ENCODE results near the gene FGFR4.

The FGFR4 gene

DNA sequence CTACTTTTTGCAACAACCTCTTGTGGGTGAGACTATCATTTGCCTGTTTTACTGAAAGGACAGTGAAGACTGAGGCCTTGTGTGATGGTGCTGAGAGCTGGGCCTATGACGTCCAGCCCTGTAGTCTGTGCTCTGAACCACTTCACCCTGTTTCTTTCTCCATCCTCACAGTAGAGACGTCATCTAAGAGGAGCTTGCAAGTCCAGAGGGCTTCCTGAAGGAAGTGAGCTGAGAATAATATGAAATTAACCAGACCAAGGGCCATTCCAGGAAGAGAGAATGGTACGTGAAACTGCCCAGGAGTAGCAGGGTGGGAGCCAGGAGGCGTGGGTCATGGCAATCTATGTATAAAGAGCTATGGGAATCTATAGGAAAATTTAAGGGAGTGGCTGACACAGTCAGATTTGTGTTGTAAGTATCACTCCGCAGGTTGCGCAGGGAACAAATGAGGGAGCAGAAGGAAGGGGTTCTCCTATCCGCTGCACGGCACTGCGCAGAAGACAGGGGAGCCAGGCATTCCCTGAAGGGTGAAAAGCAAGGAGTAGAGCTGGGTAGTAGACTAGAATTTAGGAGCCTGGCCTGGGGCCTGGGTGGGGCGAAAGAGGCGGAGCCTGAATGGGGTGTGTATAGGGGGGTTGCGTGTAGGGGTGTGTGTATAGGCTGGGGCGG lies 596 bp upstream of the FGFR4 start:
- peak overlapping the region; percentile 17; the same call in 1 of the 2 replicates for H3K4me3 ChIP-seq (ENCODE audit: low read length)
- no peak overlapping the region for H3K27ac ChIP-seq (ENCODE audit: low read length)
- peak overlapping the region; percentile 36; the same call in 1 of the 2 replicates for H3K9ac ChIP-seq (ENCODE audit: low read depth, low read length)
- H3K9me3 ChIP-seq (ENCODE audit: insufficient read depth, low read depth, low read length): no peaks in the 10 kb centered on the region
- peaks cover 10% of the 10 kb centered on the region for H3K36me3 ChIP-seq (ENCODE audit: insufficient read depth, low read depth, low read length)
- no peaks in the 10 kb centered on the region for H3K27me3 ChIP-seq (ENCODE audit: insufficient read depth, low read length)
- peaks cover 4% of the 10 kb centered on the region; the same call in 1 of the 2 replicates for H3K4me1 ChIP-seq (ENCODE audit: insufficient read depth, low read length)

DNA sequence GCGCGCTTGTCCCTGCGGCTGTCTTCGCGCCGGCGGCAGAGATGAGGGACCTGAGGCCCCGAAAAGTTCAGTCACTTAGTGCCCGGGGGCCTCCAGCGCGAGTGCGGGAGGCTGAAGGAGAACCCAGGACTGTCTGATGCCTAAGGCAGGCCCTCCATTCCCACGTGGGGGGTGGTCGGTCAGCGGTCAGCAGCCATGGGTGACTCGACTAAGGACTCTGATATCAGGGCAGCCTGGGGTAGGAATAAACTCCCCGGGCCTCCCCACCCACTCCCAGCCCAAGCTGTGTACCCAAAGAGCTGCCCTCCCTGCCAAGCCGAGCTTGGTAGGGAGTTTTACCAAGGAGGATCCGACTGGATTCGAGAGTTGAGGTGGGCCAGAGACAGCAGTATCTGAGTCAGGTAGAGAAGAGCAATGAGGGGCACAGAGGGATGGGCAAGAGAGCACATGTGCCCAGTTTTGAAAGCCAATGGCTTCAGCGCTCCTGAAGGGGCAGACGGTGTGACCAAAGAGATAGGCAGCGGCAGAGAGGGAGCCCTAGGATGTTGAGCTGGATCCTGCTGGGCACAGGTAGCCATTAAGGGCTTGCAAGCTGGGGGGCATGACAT lies 787 bp downstream of the FGFR4 start:
- Histone ChIP-seq H3K27me3 (ENCODE audit: insufficient read depth, low read length) (no peaks in the 10 kb centered on the region), H3K4me1 (ENCODE audit: insufficient read depth, low read length) (peaks cover 4% of the 10 kb centered on the region; the same call in 1 of the 2 replicates), H3K9ac (ENCODE audit: low read depth, low read length) (peak overlapping the region; percentile 84), H3K4me3 (ENCODE audit: low read length) (peak overlapping the region; percentile 84), H3K9me3 (ENCODE audit: insufficient read depth, low read depth, low read length) (no peaks in the 10 kb centered on the region), H3K36me3 (ENCODE audit: insufficient read depth, low read depth, low read length) (peaks cover 24% of the 10 kb centered on the region), H3K27ac (ENCODE audit: low read length) (peak overlapping the region; percentile 63)

GRCh38 chr5:177089127-177089526 lies 2.4 kb downstream of the FGFR4 start:
- Histone ChIP-seq H3K4me3 (ENCODE audit: low read length) (no peak overlapping the region), H3K9me3 (ENCODE audit: insufficient read depth, low read depth, low read length) (no peaks in the 10 kb centered on the region), H3K27ac (ENCODE audit: low read length) (no peak overlapping the region), H3K9ac (ENCODE audit: low read depth, low read length) (no peak overlapping the region; the same call in 1 of the 2 replicates), H3K27me3 (ENCODE audit: insufficient read depth, low read length) (no peaks in the 10 kb centered on the region), H3K4me1 (ENCODE audit: insufficient read depth, low read length) (peaks cover 4% of the 10 kb centered on the region; the same call in 1 of the 2 replicates), H3K36me3 (ENCODE audit: insufficient read depth, low read depth, low read length) (peaks cover 38% of the 10 kb centered on the region)

DNA sequence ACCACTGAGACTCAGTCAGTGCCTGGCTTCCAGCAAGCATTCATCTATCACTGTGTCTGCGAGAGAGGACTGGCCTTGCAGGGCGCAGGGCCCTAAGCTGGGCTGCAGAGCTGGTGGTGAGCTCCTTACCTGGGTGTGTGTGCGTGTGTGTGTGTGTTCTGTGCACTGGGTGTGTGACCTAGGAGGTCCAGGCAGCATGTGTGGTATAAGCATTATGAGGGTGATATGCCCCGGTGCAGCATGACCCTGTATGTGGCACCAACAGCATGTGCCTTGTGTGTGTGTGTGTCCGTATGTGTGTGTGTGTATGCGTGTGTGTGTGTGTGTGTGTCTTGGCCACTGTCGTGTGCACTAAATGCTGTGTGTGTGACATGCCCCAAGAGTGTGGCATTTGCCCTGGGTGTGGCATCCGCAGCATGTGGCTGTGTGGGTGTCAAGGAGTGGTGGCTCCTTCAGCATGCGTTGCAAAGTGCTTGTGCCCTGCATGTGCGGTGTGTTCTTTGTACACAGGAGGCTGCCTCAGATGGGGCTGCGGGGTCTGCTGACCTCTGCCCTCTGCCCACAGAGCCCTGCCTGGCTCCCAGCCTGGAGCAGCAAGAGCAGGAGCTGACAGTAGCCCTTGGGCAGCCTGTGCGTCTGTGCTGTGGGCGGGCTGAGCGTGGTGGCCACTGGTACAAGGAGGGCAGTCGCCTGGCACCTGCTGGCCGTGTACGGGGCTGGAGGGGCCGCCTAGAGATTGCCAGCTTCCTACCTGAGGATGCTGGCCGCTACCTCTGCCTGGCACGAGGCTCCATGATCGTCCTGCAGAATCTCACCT lies 3.3 kb downstream of the FGFR4 start:
- H3K9ac ChIP-seq (ENCODE audit: low read depth, low read length): no peak overlapping the region
- H3K4me1 ChIP-seq (ENCODE audit: insufficient read depth, low read length): peaks cover 4% of the 10 kb centered on the region; the same call in 1 of the 2 replicates
- H3K9me3 ChIP-seq (ENCODE audit: insufficient read depth, low read depth, low read length): no peaks in the 10 kb centered on the region
- H3K4me3 ChIP-seq (ENCODE audit: low read length): no peak overlapping the region
- H3K36me3 ChIP-seq (ENCODE audit: insufficient read depth, low read depth, low read length): peaks cover 44% of the 10 kb centered on the region
- no peak overlapping the region for H3K27ac ChIP-seq (ENCODE audit: low read length)
- no peaks in the 10 kb centered on the region for H3K27me3 ChIP-seq (ENCODE audit: insufficient read depth, low read length)

DNA sequence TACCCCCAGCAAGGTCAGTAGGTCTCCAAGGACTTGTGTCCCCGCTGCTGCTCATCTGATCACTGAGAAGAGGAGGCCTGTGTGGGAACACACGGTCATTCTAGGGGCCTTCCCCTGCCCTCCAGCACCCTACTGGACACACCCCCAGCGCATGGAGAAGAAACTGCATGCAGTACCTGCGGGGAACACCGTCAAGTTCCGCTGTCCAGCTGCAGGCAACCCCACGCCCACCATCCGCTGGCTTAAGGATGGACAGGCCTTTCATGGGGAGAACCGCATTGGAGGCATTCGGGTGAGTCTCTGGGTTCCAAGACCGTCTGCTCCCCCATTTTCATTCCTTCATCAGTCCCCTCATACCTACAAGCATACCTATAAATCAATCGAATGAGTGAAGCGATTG lies 4.1 kb downstream of the FGFR4 start:
- Histone ChIP-seq H3K4me1 (ENCODE audit: insufficient read depth, low read length) (peaks cover 4% of the 10 kb centered on the region; the same call in 1 of the 2 replicates), H3K27me3 (ENCODE audit: insufficient read depth, low read length) (no peaks in the 10 kb centered on the region), H3K36me3 (ENCODE audit: insufficient read depth, low read depth, low read length) (peaks cover 52% of the 10 kb centered on the region), H3K9me3 (ENCODE audit: insufficient read depth, low read depth, low read length) (no peaks in the 10 kb centered on the region), H3K4me3 (ENCODE audit: low read length) (no peak overlapping the region), H3K27ac (ENCODE audit: low read length) (no peak overlapping the region), H3K9ac (ENCODE audit: low read depth, low read length) (no peak overlapping the region)

- H3K9ac ChIP-seq (ENCODE audit: low read depth, low read length): no peak overlapping the region
- no peak overlapping the region for H3K4me3 ChIP-seq (ENCODE audit: low read length)
- peaks cover 53% of the 10 kb centered on the region for H3K36me3 ChIP-seq (ENCODE audit: insufficient read depth, low read depth, low read length)
- no peak overlapping the region for H3K27ac ChIP-seq (ENCODE audit: low read length)
- no peaks in the 10 kb centered on the region for H3K27me3 ChIP-seq (ENCODE audit: insufficient read depth, low read length)
- peaks cover under 1% of the 10 kb centered on the region; the same call in 1 of the 2 replicates for H3K4me1 ChIP-seq (ENCODE audit: insufficient read depth, low read length)
- no peaks in the 10 kb centered on the region for H3K9me3 ChIP-seq (ENCODE audit: insufficient read depth, low read depth, low read length)
Measured at GRCh38 chr5:177091232-177091631, 4.5 kb downstream of the FGFR4 start.

- H3K4me3 ChIP-seq (ENCODE audit: low read length): no peak overlapping the region
- no peaks in the 10 kb centered on the region for H3K27me3 ChIP-seq (ENCODE audit: insufficient read depth, low read length)
- no peak overlapping the region for H3K27ac ChIP-seq (ENCODE audit: low read length)
- no peaks in the 10 kb centered on the region for H3K4me1 ChIP-seq (ENCODE audit: insufficient read depth, low read length)
- H3K9ac ChIP-seq (ENCODE audit: low read depth, low read length): no peak overlapping the region
- H3K9me3 ChIP-seq (ENCODE audit: insufficient read depth, low read depth, low read length): no peaks in the 10 kb centered on the region
- peaks cover 53% of the 10 kb centered on the region for H3K36me3 ChIP-seq (ENCODE audit: insufficient read depth, low read depth, low read length)
Measured at GRCh38 chr5:177092178-177093081, 5.7 kb downstream of the FGFR4 start.

- no peaks in the 10 kb centered on the region for H3K9me3 ChIP-seq (ENCODE audit: insufficient read depth, low read depth, low read length)
- H3K36me3 ChIP-seq (ENCODE audit: insufficient read depth, low read depth, low read length): peaks cover 58% of the 10 kb centered on the region
- no peak overlapping the region for H3K9ac ChIP-seq (ENCODE audit: low read depth, low read length)
- H3K4me1 ChIP-seq (ENCODE audit: insufficient read depth, low read length): no peaks in the 10 kb centered on the region
- no peaks in the 10 kb centered on the region for H3K27me3 ChIP-seq (ENCODE audit: insufficient read depth, low read length)
- H3K27ac ChIP-seq (ENCODE audit: low read length): no peak overlapping the region
- no peak overlapping the region for H3K4me3 ChIP-seq (ENCODE audit: low read length)
Measured at GRCh38 chr5:177093082-177093712, 6.5 kb downstream of the FGFR4 start.

DNA sequence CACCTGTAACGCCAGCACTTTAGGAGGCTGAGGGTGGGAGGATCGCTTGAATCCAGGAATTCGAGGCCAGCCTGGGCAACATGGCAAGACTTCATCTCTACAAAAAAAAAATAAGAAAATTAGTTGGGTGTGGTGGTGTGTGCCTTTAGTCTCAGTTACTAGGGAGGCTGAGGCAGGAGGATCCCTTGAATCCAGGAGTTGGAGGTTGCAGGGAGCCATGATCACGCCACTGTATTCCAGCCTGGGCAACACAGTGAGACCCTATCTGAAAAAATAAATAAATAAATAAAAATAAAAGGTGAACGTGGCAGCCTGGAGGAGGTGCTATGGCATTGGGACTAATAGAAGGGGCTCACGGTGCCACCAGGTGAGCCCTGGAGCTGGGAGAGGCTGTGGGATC lies 7.1 kb downstream of the FGFR4 start:
- no peak overlapping the region for H3K4me3 ChIP-seq (ENCODE audit: low read length)
- H3K9me3 ChIP-seq (ENCODE audit: insufficient read depth, low read depth, low read length): no peaks in the 10 kb centered on the region
- H3K4me1 ChIP-seq (ENCODE audit: insufficient read depth, low read length): no peaks in the 10 kb centered on the region
- H3K27me3 ChIP-seq (ENCODE audit: insufficient read depth, low read length): no peaks in the 10 kb centered on the region
- no peak overlapping the region for H3K27ac ChIP-seq (ENCODE audit: low read length)
- peaks cover 58% of the 10 kb centered on the region for H3K36me3 ChIP-seq (ENCODE audit: insufficient read depth, low read depth, low read length)
- H3K9ac ChIP-seq (ENCODE audit: low read depth, low read length): no peak overlapping the region

- no peak overlapping the region for H3K4me3 ChIP-seq (ENCODE audit: low read length)
- no peaks in the 10 kb centered on the region for H3K9me3 ChIP-seq (ENCODE audit: insufficient read depth, low read depth, low read length)
- peaks cover 2% of the 10 kb centered on the region; the same call in 1 of the 2 replicates for H3K4me1 ChIP-seq (ENCODE audit: insufficient read depth, low read length)
- no peak overlapping the region for H3K9ac ChIP-seq (ENCODE audit: low read depth, low read length)
- no peak overlapping the region for H3K27ac ChIP-seq (ENCODE audit: low read length)
- H3K36me3 ChIP-seq (ENCODE audit: insufficient read depth, low read depth, low read length): peaks cover 58% of the 10 kb centered on the region
- H3K27me3 ChIP-seq (ENCODE audit: insufficient read depth, low read length): no peaks in the 10 kb centered on the region
Measured at GRCh38 chr5:177094224-177095087, 7.7 kb downstream of the FGFR4 start.
